ENCODE results near the gene POLK.

GRCh38 chr5:75616971-75617621 is 105.4 kb downstream of the POLK start:
- TF ChIP-seq POLR2AphosphoS5 (IDR thresholded peaks at IDR 0.05; ENCODE audit: low read depth, low read length) = no peak
- no peak for TF ChIP-seq POU2F2 (IDR thresholded peaks at IDR 0.05; ENCODE audit: low read depth, low read length)
- TF ChIP-seq POLR2A (IDR thresholded peaks at IDR 0.05; ENCODE audit: low read depth, low read length) = no peak
- TF ChIP-seq TAF1 (IDR thresholded peaks at IDR 0.05; ENCODE audit: low read depth, low read length) = no peak
